ENCODE data around the gene GTPBP3. TPM values are rescaled to one million over a fixed set of nuclear protein-coding genes. Genes with fewer than 3 reads are reported as not detected.
A peak's percentile ranks its signal among the peaks of the same experiment; 100 is the strongest.
"Not testable (repeated sequence)": the region's sequence is repeated elsewhere in the genome, so short reads cannot be mapped to it uniquely, and the experiment has no call there.

Gene GTPBP3
- total RNA-seq, 1 donor from 2014 or later: 25.5 TPM

DNA sequence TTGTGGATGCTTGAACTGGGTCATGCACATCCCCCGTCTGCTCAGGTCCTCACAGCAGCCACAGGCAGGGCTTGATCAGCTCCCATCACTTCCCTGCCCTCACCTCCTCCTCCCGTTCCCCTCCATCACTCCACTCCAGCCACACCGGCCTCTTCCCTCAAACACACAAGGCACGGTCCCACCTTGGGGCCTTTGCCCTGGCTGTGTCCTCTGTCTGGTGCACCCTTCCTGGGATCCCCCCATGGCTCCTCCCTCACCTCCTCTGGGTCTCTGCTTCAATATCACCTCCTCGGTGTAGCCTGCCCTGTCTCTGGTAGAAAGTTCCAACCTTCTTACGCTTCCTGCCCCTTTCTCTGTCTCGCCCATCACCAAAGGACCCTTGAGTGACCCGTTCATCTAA, 16.0 kb downstream of the GTPBP3 start:
- no peak for TF ChIP-seq POLR2AphosphoS5 (IDR thresholded peaks at IDR 0.05; ENCODE audit: insufficient read depth in 1 of 2, low read depth in 1 of 2)
- Histone ChIP-seq H3K36me3 (no peaks in the 10 kb centered on the region), H3K4me3 (no peak overlapping the region), H3K4me1 (peaks cover 27% of the 10 kb centered on the region), H3K9me3 (no peaks in the 10 kb centered on the region), H3K27ac (no peak overlapping the region), H3K27me3 (no peaks in the 10 kb centered on the region)
- intact Hi-C loops (cut with DNase I): no loop called here
- DNase-seq (ENCODE audit: extremely low spot score in 2 of 2): no peak

DNA sequence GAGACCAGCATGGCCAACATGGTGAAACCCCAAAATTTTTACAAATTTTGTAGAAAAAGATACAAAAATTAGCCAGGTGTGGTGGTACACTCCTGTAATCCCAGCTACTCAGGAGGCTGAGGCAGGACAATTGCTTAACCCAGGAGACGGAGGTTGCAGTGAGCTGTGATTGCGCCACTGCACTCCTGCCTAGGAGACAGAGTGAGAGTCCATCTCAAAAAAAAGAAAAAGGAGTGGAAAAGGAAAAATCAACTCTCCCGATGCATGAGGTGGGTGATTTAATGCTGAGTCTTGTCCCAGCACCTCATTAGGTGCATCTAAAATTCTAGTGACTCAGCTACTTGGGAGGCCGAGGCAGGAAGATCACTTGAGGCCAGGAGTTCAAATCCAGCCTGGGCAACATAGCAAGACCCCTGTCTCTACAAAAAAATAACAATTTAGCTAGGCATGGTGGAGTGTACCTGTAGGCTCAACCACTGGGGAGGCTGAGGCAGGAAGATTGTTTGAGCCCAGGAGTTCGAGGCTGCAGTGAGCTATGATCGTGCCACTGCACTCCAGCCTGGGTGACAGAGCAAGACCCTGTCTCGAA, 19.8 kb downstream of the GTPBP3 start:
- TF ChIP-seq POLR2A (IDR thresholded peaks at IDR 0.05) (no peak), POLR2AphosphoS5 (IDR thresholded peaks at IDR 0.05; ENCODE audit: insufficient read depth in 1 of 2, low read depth in 1 of 2) (no peak)
- Histone ChIP-seq H3K27me3 (no peaks in the 10 kb centered on the region), H3K4me1 (peaks cover 12% of the 10 kb centered on the region), H3K27ac (no peak overlapping the region), H3K36me3 (no peaks in the 10 kb centered on the region), H3K4me3 (no peak overlapping the region), H3K9me3 (no peaks in the 10 kb centered on the region)
- DNase-seq (ENCODE audit: extremely low spot score in 2 of 2): no peak
- intact Hi-C loops (cut with DNase I): no loop called here

DNA sequence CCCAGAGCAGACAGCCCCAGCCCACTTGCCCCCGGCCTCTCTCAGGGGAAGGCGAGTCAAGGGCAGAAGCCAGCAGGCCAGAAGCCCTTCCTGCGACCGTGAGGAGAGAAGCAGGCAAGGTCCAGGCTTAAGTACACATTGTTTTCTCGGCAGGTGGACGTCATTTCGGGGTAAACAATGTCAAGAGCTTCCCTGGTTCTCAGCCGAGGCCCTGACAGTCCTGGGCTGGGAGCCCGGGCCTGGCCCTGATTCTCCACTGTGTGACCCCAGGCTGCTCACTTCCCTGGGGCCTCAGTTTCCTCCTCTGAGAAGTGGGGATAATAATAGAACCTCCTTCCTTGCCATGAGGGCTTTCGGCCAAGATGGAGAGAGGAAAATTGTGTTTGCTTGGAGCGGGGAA, 20.4 kb downstream of the GTPBP3 start:
- TF ChIP-seq, protein P1, sequence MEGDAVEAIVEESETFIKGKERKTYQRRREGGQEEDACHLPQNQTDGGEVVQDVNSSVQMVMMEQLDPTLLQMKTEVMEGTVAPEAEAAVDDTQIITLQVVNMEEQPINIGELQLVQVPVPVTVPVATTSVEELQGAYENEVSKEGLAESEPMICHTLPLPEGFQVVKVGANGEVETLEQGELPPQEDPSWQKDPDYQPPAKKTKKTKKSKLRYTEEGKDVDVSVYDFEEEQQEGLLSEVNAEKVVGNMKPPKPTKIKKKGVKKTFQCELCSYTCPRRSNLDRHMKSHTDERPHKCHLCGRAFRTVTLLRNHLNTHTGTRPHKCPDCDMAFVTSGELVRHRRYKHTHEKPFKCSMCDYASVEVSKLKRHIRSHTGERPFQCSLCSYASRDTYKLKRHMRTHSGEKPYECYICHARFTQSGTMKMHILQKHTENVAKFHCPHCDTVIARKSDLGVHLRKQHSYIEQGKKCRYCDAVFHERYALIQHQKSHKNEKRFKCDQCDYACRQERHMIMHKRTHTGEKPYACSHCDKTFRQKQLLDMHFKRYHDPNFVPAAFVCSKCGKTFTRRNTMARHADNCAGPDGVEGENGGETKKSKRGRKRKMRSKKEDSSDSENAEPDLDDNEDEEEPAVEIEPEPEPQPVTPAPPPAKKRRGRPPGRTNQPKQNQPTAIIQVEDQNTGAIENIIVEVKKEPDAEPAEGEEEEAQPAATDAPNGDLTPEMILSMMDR (IDR thresholded peaks at IDR 0.05): no peak
- no peak for TF ChIP-seq POLR2A (IDR thresholded peaks at IDR 0.05)
- no peak for TF ChIP-seq POLR2AphosphoS5 (IDR thresholded peaks at IDR 0.05; ENCODE audit: insufficient read depth in 1 of 2, low read depth in 1 of 2)
- H3K4me3 ChIP-seq: no peak overlapping the region
- no peaks in the 10 kb centered on the region for H3K9me3 ChIP-seq
- intact Hi-C loops (cut with DNase I): no loop called here
- peaks cover 7% of the 10 kb centered on the region for H3K4me1 ChIP-seq
- no peaks in the 10 kb centered on the region for H3K36me3 ChIP-seq
- no peak overlapping the region for H3K27ac ChIP-seq
- H3K27me3 ChIP-seq: no peaks in the 10 kb centered on the region
- no peak for DNase-seq (ENCODE audit: extremely low spot score in 2 of 2)

DNA sequence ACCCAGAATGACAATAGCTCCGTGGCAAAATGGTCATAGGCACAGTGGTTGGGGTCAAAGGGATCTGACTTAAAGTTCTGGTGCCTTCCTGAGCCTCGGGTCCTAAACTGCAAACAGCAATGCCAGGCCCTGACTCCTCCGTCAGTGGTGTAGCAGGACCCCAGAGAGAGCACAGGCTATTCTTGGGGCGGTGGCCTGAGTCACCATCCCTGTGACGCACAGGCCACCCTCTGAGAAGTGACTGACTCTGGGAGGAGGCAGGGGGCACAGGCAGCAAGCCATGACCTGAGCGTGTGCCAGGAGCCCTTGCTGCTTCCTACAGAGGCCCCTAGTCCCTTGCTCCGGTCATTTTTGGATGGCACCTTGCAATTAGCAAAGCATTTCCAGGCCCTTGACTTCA, 21.0 kb downstream of the GTPBP3 start:
- Histone ChIP-seq H3K9me3 (no peaks in the 10 kb centered on the region), H3K36me3 (no peaks in the 10 kb centered on the region), H3K4me3 (no peak overlapping the region), H3K27ac (no peak overlapping the region), H3K27me3 (no peaks in the 10 kb centered on the region), H3K4me1 (no peaks in the 10 kb centered on the region)
- intact Hi-C loops (cut with DNase I): no loop called here
- TF ChIP-seq POLR2AphosphoS5 (IDR thresholded peaks at IDR 0.05; ENCODE audit: insufficient read depth in 1 of 2, low read depth in 1 of 2) (peak; percentile 33 to 49), POLR2A (IDR thresholded peaks at IDR 0.05) (no peak)
- no peak for DNase-seq (ENCODE audit: extremely low spot score in 2 of 2)

DNA sequence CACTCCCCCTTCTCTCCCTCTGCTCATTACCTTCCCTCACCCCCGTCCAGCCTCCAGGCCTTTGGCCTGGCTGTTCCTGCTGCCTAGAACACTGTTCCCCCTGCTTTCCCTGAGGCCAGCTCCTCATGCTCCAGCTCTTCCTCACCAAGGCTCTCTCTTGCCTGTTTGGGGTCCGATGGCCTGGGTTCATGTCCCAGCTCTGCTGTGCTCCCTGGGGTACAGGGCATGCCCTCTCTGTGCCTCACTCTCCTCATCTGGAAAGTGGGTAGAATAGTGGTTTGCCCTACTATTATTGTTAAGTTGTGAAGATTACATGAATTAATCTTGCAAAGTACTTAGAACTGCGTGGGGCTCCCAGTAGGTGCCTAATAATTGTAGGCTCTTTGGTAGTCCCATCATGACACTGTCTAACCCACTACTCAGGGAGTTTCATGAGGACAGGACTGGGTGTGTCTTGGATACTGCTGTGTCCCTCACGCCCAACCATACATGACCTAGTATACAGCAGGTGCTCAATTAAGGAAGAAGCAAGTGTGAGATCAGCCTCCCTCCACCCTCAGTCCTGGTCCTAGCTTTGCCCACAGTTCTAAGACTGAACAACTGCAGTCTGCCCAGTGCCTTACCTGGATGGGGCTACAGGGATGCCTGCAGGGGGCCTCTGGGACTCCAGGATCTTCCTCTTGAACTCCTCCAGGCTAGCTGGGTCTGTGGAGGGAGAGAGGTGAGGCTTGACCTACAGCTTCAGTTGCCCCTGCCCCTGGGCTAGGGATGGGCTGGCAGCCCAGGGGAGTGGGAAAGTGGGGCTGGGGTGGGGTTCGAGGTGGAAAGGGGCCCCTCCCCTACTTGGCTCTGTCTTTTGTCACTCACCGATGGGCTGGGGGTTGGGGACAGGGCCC, 22.8 kb downstream of the GTPBP3 start:
- Histone ChIP-seq H3K4me1 (no peaks in the 10 kb centered on the region), H3K36me3 (no peaks in the 10 kb centered on the region), H3K27me3 (no peaks in the 10 kb centered on the region), H3K27ac (no peak overlapping the region), H3K9me3 (no peaks in the 10 kb centered on the region), H3K4me3 (no peak overlapping the region)
- DNase-seq (ENCODE audit: extremely low spot score in 2 of 2): no peak
- no peak for TF ChIP-seq POLR2AphosphoS5 (IDR thresholded peaks at IDR 0.05; ENCODE audit: insufficient read depth in 1 of 2, low read depth in 1 of 2)
- TF ChIP-seq POLR2A (IDR thresholded peaks at IDR 0.05): no peak
- TF ChIP-seq, protein P1 (IDR thresholded peaks at IDR 0.05): no peak
- intact Hi-C loops (cut with DNase I): no loop called here

DNA sequence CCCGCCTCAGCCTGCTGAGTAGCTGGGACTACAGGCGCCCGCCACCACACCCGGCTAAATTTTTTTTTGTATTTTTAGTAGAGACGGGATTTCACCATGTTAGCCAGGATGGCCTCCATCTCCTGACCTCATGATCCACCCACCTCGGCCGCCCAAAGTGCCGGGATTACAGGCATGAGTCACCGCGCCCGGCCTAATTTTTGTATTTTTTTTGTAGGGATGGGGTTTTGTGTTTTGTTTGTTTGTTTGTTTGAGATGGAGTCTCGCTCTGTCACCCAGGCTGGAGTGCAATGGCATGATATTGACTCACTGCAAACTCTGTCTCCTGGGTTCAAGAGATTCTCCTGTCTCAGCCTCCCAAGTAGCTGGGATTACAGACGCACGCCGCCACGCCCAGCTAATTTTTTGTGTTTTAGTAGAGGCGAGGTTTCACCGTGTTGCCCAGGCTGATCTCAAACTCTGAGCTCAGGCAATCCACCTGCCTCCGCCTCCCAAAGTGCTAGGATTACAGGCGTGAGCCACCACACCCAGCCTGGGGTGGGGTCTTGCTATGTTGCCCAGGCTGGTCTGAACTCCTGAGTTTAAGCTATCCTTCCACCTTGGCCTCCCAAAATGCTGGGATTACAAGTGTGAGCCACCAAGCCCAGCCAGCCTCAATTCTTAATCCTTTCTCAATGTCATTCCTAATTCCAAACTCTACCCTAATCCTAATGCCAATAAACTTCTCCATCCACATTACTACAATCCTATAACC, 26.7 kb downstream of the GTPBP3 start:
- H3K4me3 ChIP-seq; H3K27ac ChIP-seq; H3K36me3 ChIP-seq; DNase-seq (ENCODE audit: extremely low spot score in 2 of 2); intact Hi-C loops (cut with DNase I); H3K27me3 ChIP-seq; H3K9me3 ChIP-seq; H3K4me1 ChIP-seq: not testable (repeated sequence)
